Measurements from ENCODE around the gene STAT6.
"Not testable (repeated sequence)": the region's sequence is repeated elsewhere in the genome, so short reads cannot be mapped to it uniquely, and the experiment has no call there.

Gene STAT6

GRCh38 chr12:57087010-57087690, 24.0 kb downstream of the STAT6 start:
- DNase-seq (ENCODE audit: low read depth), result peak; percentile 56

GRCh38 chr12:57086493-57087009, 24.6 kb downstream of the STAT6 start:
- no peak for DNase-seq (ENCODE audit: low read depth)

- DNase-seq (ENCODE audit: low read depth), result no peak
These were observed 25.1 kb downstream of the STAT6 start for GRCh38 chr12:57085999-57086492.

GRCh38 chr12:57080855-57081254, 30.3 kb downstream of the STAT6 start:
- DNase-seq (ENCODE audit: low read depth), result no peak

- DNase-seq (ENCODE audit: low read depth), result no peak
These were observed 31.3 kb downstream of the STAT6 start for GRCh38 chr12:57079821-57080220.

GRCh38 chr12:57078519-57079404, 32.4 kb downstream of the STAT6 start, which contains the start of gene NEMP1:
NEMP1 (minus strand) TSS chr12:57078791; CDS start chr12:57078745, 46 bp downstream.
- peak; percentile 100 for DNase-seq (ENCODE audit: low read depth)

- not testable (repeated sequence) for DNase-seq (ENCODE audit: low read depth)
These were observed 37.4 kb downstream of the STAT6 start for GRCh38 chr12:57073566-57074450.

- DNase-seq (ENCODE audit: low read depth), result no peak
These were observed 38.5 kb downstream of the STAT6 start for GRCh38 chr12:57072661-57073060.

- no peak for DNase-seq (ENCODE audit: low read depth)
These were observed 41.6 kb downstream of the STAT6 start for GRCh38 chr12:57069523-57069922.

GRCh38 chr12:57066245-57066644, 44.9 kb downstream of the STAT6 start:
- DNase-seq (ENCODE audit: low read depth), result no peak

GRCh38 chr12:57063991-57064685, 47.0 kb downstream of the STAT6 start:
- no peak for DNase-seq (ENCODE audit: low read depth)

- no peak for DNase-seq (ENCODE audit: low read depth)
These were observed 52.7 kb downstream of the STAT6 start for GRCh38 chr12:57058454-57058853.

GRCh38 chr12:57057067-57057751, 54.0 kb downstream of the STAT6 start:
- no peak for DNase-seq (ENCODE audit: low read depth)

GRCh38 chr12:57055824-57056223, 55.3 kb downstream of the STAT6 start:
- DNase-seq (ENCODE audit: low read depth), result no peak

GRCh38 chr12:57053901-57054300, 57.3 kb downstream of the STAT6 start:
- DNase-seq (ENCODE audit: low read depth), result not testable (repeated sequence)

GRCh38 chr12:57053146-57053545, 58.0 kb downstream of the STAT6 start:
- not testable (repeated sequence) for DNase-seq (ENCODE audit: low read depth)

- DNase-seq (ENCODE audit: low read depth), result no peak
These were observed 60.2 kb downstream of the STAT6 start for GRCh38 chr12:57051011-57051410.

GRCh38 chr12:57049890-57050289, 61.3 kb downstream of the STAT6 start, which contains the start of gene MYO1A:
MYO1A (minus strand) TSS chr12:57050129; CDS start chr12:57048323, 1,806 bp downstream.
- DNase-seq (ENCODE audit: low read depth), result no peak

GRCh38 chr12:57049119-57049446, 62.1 kb downstream of the STAT6 start:
- DNase-seq (ENCODE audit: low read depth), result no peak

GRCh38 chr12:57048423-57049118, 62.6 kb downstream of the STAT6 start:
- no peak for DNase-seq (ENCODE audit: low read depth)

Data from non-pigmented ciliary epithelial cell (primary cell).